Activated naive CD4-positive, alpha-beta T cell treated with anti-CD3 and anti-CD28 coated beads for 36 hours (primary cell): ENCODE measurements around the gene BAZ2A. TPM values are rescaled to one million over a fixed set of nuclear protein-coding genes. Genes with fewer than 3 reads are reported as not detected.
"Not testable (repeated sequence)": the region's sequence is repeated elsewhere in the genome, so short reads cannot be mapped to it uniquely, and the experiment has no call there.

Source experiments
- CTCF ChIA-PET: fragments of 350-600 bp; sonication (Branson Sonifier 250); formaldehyde crosslinking; loops from one replicate; lab custom pipeline; 2021; ENCODE audit warnings: antibody characterized with exemption; lab: Charles Lee
- DNase-seq: peaks from one replicate; pipeline ENCODE4 v3.0.0-alpha.2; 2020
- H3K27ac Mint-ChIP-seq: one replicate; pipeline ENCODE4 v1.8.0; 2021; ENCODE audit warnings: mild to moderate bottlenecking, mixed read lengths
- H3K27me3 Mint-ChIP-seq: one replicate; pipeline ENCODE4 v1.8.0; 2021; ENCODE audit warnings: low read depth, mixed read lengths
- H3K36me3 Mint-ChIP-seq: one replicate; pipeline ENCODE4 v1.8.0; 2021; ENCODE audit warnings: low read depth, mixed read lengths
- H3K4me1 Mint-ChIP-seq: one replicate; pipeline ENCODE4 v1.8.0; 2021; ENCODE audit warnings: low read depth, mixed read lengths
- H3K4me3 Mint-ChIP-seq: one replicate; pipeline ENCODE4 v1.8.0; 2021; ENCODE audit warnings: mild to moderate bottlenecking, moderate library complexity, mixed read lengths
- H3K9me3 Mint-ChIP-seq: one replicate; pipeline ENCODE4 v1.8.0; 2021; ENCODE audit warnings: mixed read lengths
- intact Hi-C: fragments of 100-400 bp; cut with micrococcal nuclease; formaldehyde crosslinking; loops from one replicate; pipeline ENCODE4 v1.15.1; 2023
- total RNA-seq, 2 experiments: library from RNA; stranded (reverse); gene quantifications; one replicate each; pipeline ENCODE4 v1.2.3, GENCODE V29; 2021

BAZ2A gene
- total RNA-seq, 2 experiments from 2014 or later, result 78.3 to 80.0 TPM

- intact Hi-C loops, H3K27me3 Mint-ChIP-seq, H3K4me3 Mint-ChIP-seq, H3K27ac Mint-ChIP-seq, CTCF ChIA-PET, DNase-seq: not testable (repeated sequence)
- Mint-ChIP-seq H3K9me3 (peaks cover 11% of the 10 kb centered on the region), H3K36me3 (peaks cover 15% of the 10 kb centered on the region), H3K4me1 (peaks cover 15% of the 10 kb centered on the region)
These were observed 23.7 kb upstream of the BAZ2A start for GRCh38 chr12:56653781-56654180.

GRCh38 chr12:56648023-56648422, 17.9 kb upstream of the BAZ2A start:
- intact Hi-C loops, H3K27ac Mint-ChIP-seq, DNase-seq, H3K9me3 Mint-ChIP-seq, H3K27me3 Mint-ChIP-seq, H3K4me3 Mint-ChIP-seq: not testable (repeated sequence)
- H3K4me1 Mint-ChIP-seq, result peaks cover 23% of the 10 kb centered on the region
- H3K36me3 Mint-ChIP-seq, result peaks cover 33% of the 10 kb centered on the region
- CTCF ChIA-PET, result interaction anchor here (0.6 to 2.5 kb wide), 3 partner anchors 12 to 105 kb away, joined by 3 to 9 read pairs (median 4); no protein-coding TSS in a partner anchor

GRCh38 chr12:56645717-56646446, 15.8 kb upstream of the BAZ2A start, which contains the start of gene ATP5F1B:
TSS of gene ATP5F1B (minus strand) at chr12:56645984. CDS start at chr12:56645963, 21 bp downstream.
- peak; percentile 97 for DNase-seq
- H3K9me3 Mint-ChIP-seq, result no peaks in the 10 kb centered on the region
- peak within 1 kb of the TSS; percentile 93 for H3K27ac Mint-ChIP-seq
- intact Hi-C loops, result loop anchor here (1.0 kb wide), 8 partner anchors 10 to 441 kb away; partner anchors contain the start of genes NACA, PRIM1 and PTGES3
- H3K36me3 Mint-ChIP-seq, result peaks cover 40% of the 10 kb centered on the region
- no peaks in the 10 kb centered on the region for H3K27me3 Mint-ChIP-seq
- CTCF ChIA-PET, result interaction anchor here (0.5 to 2.6 kb wide), 4 partner anchors 10 to 253 kb away, joined by 3 to 34 read pairs (median 3); no protein-coding TSS in a partner anchor
- H3K4me3 Mint-ChIP-seq, result peak within 1 kb of the TSS; percentile 96
- peaks cover 33% of the 10 kb centered on the region for H3K4me1 Mint-ChIP-seq

GRCh38 chr12:56645201-56645716, 15.1 kb upstream of the BAZ2A start:
- DNase-seq, result no peak
- Mint-ChIP-seq H3K27ac (peak overlapping the region; percentile 93), H3K36me3 (peaks cover 43% of the 10 kb centered on the region), H3K4me3 (peak overlapping the region; percentile 96), H3K4me1 (peaks cover 33% of the 10 kb centered on the region), H3K9me3 (no peaks in the 10 kb centered on the region), H3K27me3 (no peaks in the 10 kb centered on the region)
- intact Hi-C loops, result no loop called here
- CTCF ChIA-PET, result interaction anchor here (0.9 to 2.6 kb wide), 2 partner anchors 9 to 130 kb away, joined by 3 to 34 read pairs; no protein-coding TSS in a partner anchor

- CTCF ChIA-PET, result interaction anchor here (2.6 kb wide), 1 partner anchor 9 kb away, joined by 34 read pairs; no protein-coding TSS in a partner anchor
- peaks cover 36% of the 10 kb centered on the region for H3K4me1 Mint-ChIP-seq
- peak overlapping the region; percentile 96 for H3K4me3 Mint-ChIP-seq
- H3K36me3 Mint-ChIP-seq, result peaks cover 47% of the 10 kb centered on the region
- no peak for DNase-seq
- H3K27me3 Mint-ChIP-seq, result no peaks in the 10 kb centered on the region
- intact Hi-C loops, result no loop called here
- peak overlapping the region; percentile 93 for H3K27ac Mint-ChIP-seq
- H3K9me3 Mint-ChIP-seq, result no peaks in the 10 kb centered on the region
These were observed 14.5 kb upstream of the BAZ2A start for GRCh38 chr12:56644654-56645053.

GRCh38 chr12:56641219-56641618, 11.1 kb upstream of the BAZ2A start:
- peaks cover 65% of the 10 kb centered on the region for H3K36me3 Mint-ChIP-seq

GRCh38 chr12:56637621-56638020, 7.5 kb upstream of the BAZ2A start:
- no peaks in the 10 kb centered on the region for H3K9me3 Mint-ChIP-seq
- H3K27me3 Mint-ChIP-seq, result no peaks in the 10 kb centered on the region
- peaks cover 34% of the 10 kb centered on the region for H3K36me3 Mint-ChIP-seq
- H3K4me1 Mint-ChIP-seq, result peaks cover 62% of the 10 kb centered on the region
- DNase-seq, result no peak
- intact Hi-C loops, result loop anchor here (2.0 to 5.0 kb wide), 7 partner anchors 117 to 840 kb away; partner anchors contain the start of genes ARHGAP9, IL23A, NAB2 and NABP2
- H3K4me3 Mint-ChIP-seq, result no peak overlapping the region
- CTCF ChIA-PET, result no interaction called here
- H3K27ac Mint-ChIP-seq, result peak overlapping the region; percentile 91

More at GRCh38 chr12:56641219-56641618, 11.1 kb upstream of the BAZ2A start:
- DNase-seq, result no peak
- H3K4me3 Mint-ChIP-seq, result no peak overlapping the region
- H3K27ac Mint-ChIP-seq, result no peak overlapping the region
- no peaks in the 10 kb centered on the region for H3K9me3 Mint-ChIP-seq
- peaks cover 55% of the 10 kb centered on the region for H3K4me1 Mint-ChIP-seq
- H3K27me3 Mint-ChIP-seq, result no peaks in the 10 kb centered on the region
- CTCF ChIA-PET, result interaction anchor here (0.7 kb wide), 1 partner anchor 9 kb away, joined by 3 read pairs; no protein-coding TSS in a partner anchor
- intact Hi-C loops, result no loop called here

- Mint-ChIP-seq H3K27ac (peak overlapping the region; percentile 91), H3K27me3 (no peaks in the 10 kb centered on the region), H3K4me3 (peak overlapping the region; percentile 86), H3K9me3 (no peaks in the 10 kb centered on the region), H3K36me3 (peaks cover 27% of the 10 kb centered on the region), H3K4me1 (peaks cover 62% of the 10 kb centered on the region)
- intact Hi-C loops, result loop anchor here (1.0 to 5.0 kb wide), 15 partner anchors 9 to 840 kb away; partner anchors contain the start of genes ARHGAP9, IL23A, NAB2 and NABP2
- DNase-seq, result peak; percentile 97
- CTCF ChIA-PET, result interaction anchor here (0.7 to 3.4 kb wide), 35 partner anchors 9 to 628 kb away, joined by 3 to 34 read pairs (median 4); partner anchors contain the start of genes ATP5F1B, GLS2 and NACA
These were observed 6.8 kb upstream of the BAZ2A start for GRCh38 chr12:56636675-56637540.

- intact Hi-C loops, result loop anchor here (1.0 to 5.0 kb wide), 15 partner anchors 8 to 841 kb away; partner anchors contain the start of genes ARHGAP9, IL23A, NAB2 and NABP2
- DNase-seq, result peak; percentile 96
- peaks cover 25% of the 10 kb centered on the region for H3K36me3 Mint-ChIP-seq
- H3K9me3 Mint-ChIP-seq, result no peaks in the 10 kb centered on the region
- peaks cover 69% of the 10 kb centered on the region for H3K4me1 Mint-ChIP-seq
- no peaks in the 10 kb centered on the region for H3K27me3 Mint-ChIP-seq
- peak overlapping the region; percentile 91 for H3K27ac Mint-ChIP-seq
- CTCF ChIA-PET, result interaction anchor here (0.6 to 3.4 kb wide), 35 partner anchors 8 to 863 kb away, joined by 3 to 34 read pairs (median 5); partner anchors contain the start of genes ATP5F1B, GLS2 and NACA
- peak overlapping the region; percentile 86 for H3K4me3 Mint-ChIP-seq
These were observed 5.9 kb upstream of the BAZ2A start for GRCh38 chr12:56635806-56636674.

GRCh38 chr12:56634837-56635791, 5.0 kb upstream of the BAZ2A start:
- Mint-ChIP-seq H3K27ac (peak overlapping the region; percentile 91), H3K9me3 (no peaks in the 10 kb centered on the region), H3K36me3 (peaks cover 22% of the 10 kb centered on the region), H3K4me1 (peaks cover 78% of the 10 kb centered on the region), H3K4me3 (peak overlapping the region; percentile 86), H3K27me3 (no peaks in the 10 kb centered on the region)
- intact Hi-C loops, result loop anchor here (5.0 kb wide), 6 partner anchors 298 to 842 kb away; partner anchors contain the start of genes ARHGAP9, IL23A, NAB2 and NABP2
- CTCF ChIA-PET, result interaction anchor here (0.6 to 3.4 kb wide), 13 partner anchors 9 to 864 kb away, joined by 3 to 34 read pairs (median 5); partner anchors contain the start of genes ATP5F1B and GLS2
- peak; percentile 74 for DNase-seq
